Dermis lymphatic vessel endothelial cell (primary cell): Measurements from ENCODE around the gene KLHL18. TPM values are rescaled to one million over a fixed set of nuclear protein-coding genes. Genes with fewer than 3 reads are reported as not detected.

Experiments used
- total RNA-seq: library from RNA; depleted of rRNA; stranded (reverse); fragments of >200 nt; gene quantifications from 2 replicates; pipeline ENCODE4 v1.2.1, GENCODE V29; 2014

The KLHL18 gene
- 15.1 and 18.5 TPM in 2 replicates for total RNA-seq

DNA sequence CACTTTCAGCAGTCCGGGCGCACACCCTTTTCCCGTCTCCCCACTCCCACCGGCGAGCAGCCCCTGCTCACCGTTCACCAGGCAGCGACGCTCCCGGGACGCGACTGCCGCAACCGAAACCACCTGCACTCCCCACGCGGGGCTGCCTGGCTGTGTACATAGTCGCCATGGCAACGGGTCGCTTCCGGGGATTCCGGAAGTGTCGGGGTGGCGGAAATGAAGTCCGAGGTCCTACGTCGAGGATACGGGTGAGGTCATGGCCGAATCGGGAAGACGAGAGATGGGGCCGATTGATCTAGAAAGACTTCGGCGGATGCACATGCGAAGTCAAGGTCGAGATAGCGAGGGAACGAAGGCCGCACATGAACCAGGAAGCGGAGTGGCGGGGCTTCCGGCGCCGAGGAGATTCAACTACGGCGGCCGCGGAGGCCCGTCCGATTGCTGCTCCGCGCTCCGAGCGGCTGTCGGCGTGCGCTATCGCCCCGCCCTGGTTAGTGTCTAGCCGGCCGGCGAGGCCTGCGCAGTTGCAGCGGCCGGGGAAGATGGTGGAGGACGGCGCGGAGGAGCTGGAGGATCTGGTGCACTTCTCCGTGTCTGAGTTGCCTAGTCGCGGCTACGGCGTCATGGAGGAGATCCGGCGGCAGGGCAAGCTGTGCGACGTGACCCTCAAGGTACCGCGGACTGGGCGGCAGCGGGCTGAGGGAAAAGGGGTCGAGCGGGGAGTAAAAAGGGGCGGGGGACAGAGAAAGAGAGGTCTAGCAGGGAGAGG, at the start of gene KLHL18, which contains the start of gene KIF9:
TSS of gene KLHL18 (plus strand) at position 521 of the 769 bp plus-strand sequence. CDS start at position 543, 22 bp downstream.
TSS of gene KIF9 (minus strand) at position 376 of the 769 bp plus-strand sequence. CDS start 5,425 bp downstream, outside the sequence.

GRCh38 chr3:47380601-47381316, 98.0 kb downstream of the KLHL18 start, which contains the start of gene PTPN23:
Gene PTPN23, plus strand, starts transcription at chr3:47381021. Its CDS starts 76 bp downstream, at chr3:47381097.

Other genes starting within 250 kb of the KLHL18 start
- gene SETD2, start 118.8 kb upstream of the KLHL18 start, total RNA-seq, result 26.8 and 34.3 TPM in 2 replicates
- gene KIF9, start 145 bp upstream of the KLHL18 start, total RNA-seq, result 10.3 and 10.9 TPM in 2 replicates
- 14.2 and 15.3 TPM in 2 replicates for gene PTPN23, start 98.1 kb downstream of the KLHL18 start, total RNA-seq
- gene SCAP, start 193.0 kb downstream of the KLHL18 start, total RNA-seq, result 39.7 and 46.6 TPM in 2 replicates
- gene ELP6, start 230.8 kb downstream of the KLHL18 start, total RNA-seq, result 32.1 and 35.2 TPM in 2 replicates